Renal cortical epithelial cell (primary cell): ENCODE results near the gene PDCD4. TPM values are rescaled to one million over a fixed set of nuclear protein-coding genes. Genes with fewer than 3 reads are reported as not detected.

Source experiments
- DNase-seq: peaks from one replicate; pipeline ENCODE4 v3.0.0-alpha.2; 2011; ENCODE audit warnings: low read depth
- total RNA-seq: library from RNA; depleted of rRNA; stranded (reverse); fragments of >200 nt; gene quantifications from 2 replicates; pipeline ENCODE4 v1.2.3, GENCODE V29; 2014

The PDCD4 gene
- total RNA-seq, 1 donor from 2014 or later = 93.2 TPM

GRCh38 chr10:110919349-110919931 is 47.7 kb downstream of the PDCD4 start, which contains the start of gene SHOC2:
TSS of gene SHOC2 (plus strand) at chr10:110919604. CDS start at chr10:110964359, 44,755 bp downstream.
- DNase-seq = no peak

GRCh38 chr10:110919971-110920881 is 48.5 kb downstream of the PDCD4 start:
- peak; percentile 16 for DNase-seq

GRCh38 chr10:110923856-110924493 is 52.2 kb downstream of the PDCD4 start:
- DNase-seq = peak; percentile 90

- no peak for DNase-seq
These were observed 55.7 kb downstream of the PDCD4 start for GRCh38 chr10:110927461-110927860.

GRCh38 chr10:110931769-110932381 is 60.1 kb downstream of the PDCD4 start:
- DNase-seq = no peak

GRCh38 chr10:110932505-110933180 is 60.9 kb downstream of the PDCD4 start:
- DNase-seq = peak; percentile 28

GRCh38 chr10:110936757-110937156 is 65.0 kb downstream of the PDCD4 start:
- no peak for DNase-seq

- DNase-seq = no peak
These were observed 67.7 kb downstream of the PDCD4 start for GRCh38 chr10:110939419-110939818.

- peak; percentile 37 for DNase-seq
These were observed 73.2 kb downstream of the PDCD4 start for GRCh38 chr10:110944792-110945396.

GRCh38 chr10:110946496-110946895 is 74.8 kb downstream of the PDCD4 start:
- DNase-seq = no peak

- DNase-seq = no peak
These were observed 75.4 kb downstream of the PDCD4 start for GRCh38 chr10:110947061-110947595.

Other genes with a start within 250 kb of the PDCD4 start
- 0.10 TPM in 1 of 2 replicates, not detected in the other for gene RBM20, start 227.6 kb upstream of the PDCD4 start, total RNA-seq
- 19.1 and 37.1 TPM in 2 replicates for gene BBIP1, start 47.3 kb downstream of the PDCD4 start, total RNA-seq
- gene SHOC2, start 47.7 kb downstream of the PDCD4 start, total RNA-seq = 63.4 and 79.0 TPM in 2 replicates
- gene ADRA2A, start 205.1 kb downstream of the PDCD4 start, total RNA-seq = 0.15 TPM in 1 of 2 replicates, not detected in the other